GM18861 (cell line): ENCODE data around the gene STARD10.
"Not testable (repeated sequence)": the region's sequence is repeated elsewhere in the genome, so short reads cannot be mapped to it uniquely, and the experiment has no call there.

Experiments
- ATAC-seq: cut with Tn5 transposase; IDR thresholded peaks from one replicate; pipeline ENCODE4 v1.9.1; 2021; ENCODE audit not compliant: unreplicated experiment

STARD10 gene

GRCh38 chr11:72793425-72794367, at the start of gene STARD10:
STARD10 (minus strand) TSS chr11:72794047; CDS start chr11:72781181, 12,866 bp downstream.
- ATAC-seq = peak; percentile 65

- no peak for ATAC-seq
Measured at GRCh38 chr11:72842653-72843330, 48.9 kb upstream of the STARD10 start.

GRCh38 chr11:72842126-72842525, 48.3 kb upstream of the STARD10 start:
- ATAC-seq = no peak

- no peak for ATAC-seq
Measured at GRCh38 chr11:72841397-72841796, 47.5 kb upstream of the STARD10 start.

GRCh38 chr11:72840780-72841179, 46.9 kb upstream of the STARD10 start:
- ATAC-seq = no peak

- no peak for ATAC-seq
Measured at GRCh38 chr11:72838691-72839305, 45.0 kb upstream of the STARD10 start.

- ATAC-seq = no peak
Measured at GRCh38 chr11:72836111-72836510, 42.3 kb upstream of the STARD10 start.

- ATAC-seq = no peak
Measured at GRCh38 chr11:72834905-72835304, 41.1 kb upstream of the STARD10 start.

GRCh38 chr11:72833811-72834493, 40.1 kb upstream of the STARD10 start:
- no peak for ATAC-seq

- ATAC-seq = no peak
Measured at GRCh38 chr11:72833083-72833733, 39.4 kb upstream of the STARD10 start.

- no peak for ATAC-seq
Measured at GRCh38 chr11:72832301-72833082, 38.6 kb upstream of the STARD10 start.

GRCh38 chr11:72831521-72832300, 37.9 kb upstream of the STARD10 start:
- ATAC-seq = no peak

- ATAC-seq = no peak
Measured at GRCh38 chr11:72829884-72830533, 36.2 kb upstream of the STARD10 start.

GRCh38 chr11:72829178-72829577, 35.3 kb upstream of the STARD10 start:
- no peak for ATAC-seq

- no peak for ATAC-seq
Measured at GRCh38 chr11:72828692-72829101, 34.9 kb upstream of the STARD10 start.

- no peak for ATAC-seq
Measured at GRCh38 chr11:72828081-72828567, 34.3 kb upstream of the STARD10 start.

GRCh38 chr11:72827656-72828055, 33.8 kb upstream of the STARD10 start:
- not testable (repeated sequence) for ATAC-seq

- no peak for ATAC-seq
Measured at GRCh38 chr11:72826942-72827480, 33.2 kb upstream of the STARD10 start.
